ENCODE data around the gene KCNIP1. TPM values are rescaled to one million over a fixed set of nuclear protein-coding genes. Genes with fewer than 3 reads are reported as not detected.

KCNIP1 gene
- total RNA-seq, 4 donors from 2014 or later, result 0.94 to 1.6 (median 1.1) TPM; not detected in 1

DNA sequence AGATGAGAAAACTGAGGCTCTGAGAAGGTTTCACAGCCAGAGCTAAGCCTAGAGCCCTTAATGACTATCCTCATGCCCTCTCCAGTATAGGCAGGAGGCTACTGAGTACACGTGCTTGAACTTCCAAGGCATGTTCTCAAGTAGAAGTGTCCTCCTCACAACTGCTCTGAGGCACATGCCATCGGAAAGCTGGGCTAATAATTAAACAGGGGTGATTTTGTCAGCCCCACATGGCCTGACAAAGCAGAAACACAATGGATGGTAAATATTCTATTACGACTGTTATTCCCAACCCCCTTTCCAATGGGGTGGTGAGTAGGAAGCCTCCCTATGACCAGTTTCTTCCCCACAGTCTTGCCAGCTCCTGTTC lies 34.3 kb downstream of the KCNIP1 start:
- H3K9me3 ChIP-seq, result no peaks in the 10 kb centered on the region
- WGBS, 2 donors (ENCODE audit: low coverage in 1 of 2), result 80 to 86% methylated on average over 1 to 3 of the region's 3 CpGs
- H3K4me3 ChIP-seq, result no peak overlapping the region
- ATAC-seq, result no peak
- peaks cover 4% of the 10 kb centered on the region for H3K27me3 ChIP-seq
- H3K4me1 ChIP-seq, result no peaks in the 10 kb centered on the region
- TF ChIP-seq POLR2A (IDR thresholded peaks at IDR 0.05) (no peak), POLR2AphosphoS5 (IDR thresholded peaks at IDR 0.05) (no peak), EP300 (IDR thresholded peaks at IDR 0.05) (no peak)
- TF ChIP-seq, protein P1, sequence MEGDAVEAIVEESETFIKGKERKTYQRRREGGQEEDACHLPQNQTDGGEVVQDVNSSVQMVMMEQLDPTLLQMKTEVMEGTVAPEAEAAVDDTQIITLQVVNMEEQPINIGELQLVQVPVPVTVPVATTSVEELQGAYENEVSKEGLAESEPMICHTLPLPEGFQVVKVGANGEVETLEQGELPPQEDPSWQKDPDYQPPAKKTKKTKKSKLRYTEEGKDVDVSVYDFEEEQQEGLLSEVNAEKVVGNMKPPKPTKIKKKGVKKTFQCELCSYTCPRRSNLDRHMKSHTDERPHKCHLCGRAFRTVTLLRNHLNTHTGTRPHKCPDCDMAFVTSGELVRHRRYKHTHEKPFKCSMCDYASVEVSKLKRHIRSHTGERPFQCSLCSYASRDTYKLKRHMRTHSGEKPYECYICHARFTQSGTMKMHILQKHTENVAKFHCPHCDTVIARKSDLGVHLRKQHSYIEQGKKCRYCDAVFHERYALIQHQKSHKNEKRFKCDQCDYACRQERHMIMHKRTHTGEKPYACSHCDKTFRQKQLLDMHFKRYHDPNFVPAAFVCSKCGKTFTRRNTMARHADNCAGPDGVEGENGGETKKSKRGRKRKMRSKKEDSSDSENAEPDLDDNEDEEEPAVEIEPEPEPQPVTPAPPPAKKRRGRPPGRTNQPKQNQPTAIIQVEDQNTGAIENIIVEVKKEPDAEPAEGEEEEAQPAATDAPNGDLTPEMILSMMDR (IDR thresholded peaks at IDR 0.05), result no peak
- H3K36me3 ChIP-seq, result no peaks in the 10 kb centered on the region
- H3K27ac ChIP-seq, result no peak overlapping the region

DNA sequence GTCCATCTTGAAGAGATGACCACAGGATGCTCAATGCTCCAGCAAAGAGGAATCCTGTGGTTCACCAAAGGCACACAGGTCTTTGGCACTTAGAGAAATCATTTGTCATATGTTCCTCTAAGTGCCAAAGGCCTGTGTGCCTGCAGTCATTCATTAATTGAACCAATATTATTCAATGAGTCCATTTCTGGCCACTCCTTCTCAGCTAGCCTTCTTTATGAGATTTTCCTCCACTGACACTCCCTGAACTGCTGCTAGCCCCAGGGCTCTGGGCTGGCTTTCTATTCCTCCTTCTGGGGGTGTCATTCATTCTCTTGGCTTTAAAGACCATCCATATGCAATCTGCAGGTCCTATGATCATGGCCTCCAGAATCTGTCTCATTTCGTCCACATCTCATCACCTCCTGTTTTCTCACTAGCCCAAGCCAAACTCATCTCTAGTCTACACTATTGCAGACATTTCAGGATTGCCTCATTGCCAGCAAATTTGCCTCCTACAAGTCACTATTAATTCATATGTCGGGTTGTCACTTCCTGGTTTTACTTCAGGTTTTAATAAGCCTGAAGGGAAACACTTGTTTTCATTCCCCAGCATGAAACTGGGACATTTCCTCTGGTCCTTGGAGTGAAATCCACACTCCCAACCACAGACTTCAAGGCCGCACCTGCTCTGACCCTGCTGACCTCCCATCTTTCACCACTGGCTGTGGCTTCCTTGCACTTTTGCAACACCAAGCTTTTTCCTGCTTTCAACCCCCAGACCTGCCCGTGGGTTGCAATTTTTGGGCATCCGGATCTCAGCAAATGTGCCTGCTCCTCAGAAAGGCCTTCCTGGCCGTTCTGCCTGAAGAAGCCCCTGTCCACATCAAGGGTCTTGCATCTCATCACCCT lies 35.1 kb downstream of the KCNIP1 start:
- Histone ChIP-seq H3K4me1 (no peaks in the 10 kb centered on the region), H3K36me3 (no peaks in the 10 kb centered on the region), H3K9me3 (no peaks in the 10 kb centered on the region), H3K4me3 (no peak overlapping the region), H3K27ac (no peak overlapping the region), H3K27me3 (peaks cover 4% of the 10 kb centered on the region)
- TF ChIP-seq, protein P1 (IDR thresholded peaks at IDR 0.05), result no peak
- TF ChIP-seq POLR2AphosphoS5 (IDR thresholded peaks at IDR 0.05), result no peak
- 89 to 95% methylated on average over 3 to 6 of the region's 6 CpGs for WGBS, 2 donors (ENCODE audit: low coverage in 1 of 2)
- ATAC-seq, result no peak

DNA sequence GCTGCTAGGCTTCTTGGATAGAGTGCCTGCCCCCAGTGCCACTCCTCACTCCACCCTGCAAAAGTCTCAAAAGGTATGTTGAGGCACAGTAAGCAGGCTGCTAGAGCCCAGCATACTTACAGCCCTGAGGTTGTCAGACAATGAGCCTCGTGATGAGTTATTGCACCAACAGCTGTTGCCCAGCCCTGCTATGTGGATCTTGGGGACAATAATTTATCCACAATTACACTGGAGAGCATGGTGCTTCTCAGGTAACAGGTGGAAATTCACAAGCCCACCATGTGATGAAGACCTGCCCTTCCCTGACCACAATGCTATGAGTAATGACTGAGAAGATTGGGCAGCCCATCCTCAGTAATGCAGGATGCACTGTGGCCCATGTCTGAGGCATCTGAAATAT lies 36.5 kb downstream of the KCNIP1 start:
- no peak for TF ChIP-seq EP300 (IDR thresholded peaks at IDR 0.05)
- no peak for TF ChIP-seq POLR2A (IDR thresholded peaks at IDR 0.05)
- no peak for TF ChIP-seq POLR2AphosphoS5 (IDR thresholded peaks at IDR 0.05)
- TF ChIP-seq, protein P1 (IDR thresholded peaks at IDR 0.05), result no peak
- 83% methylated on average over 1 of the region's 1 CpG; no CpG with 5 or more reads in 1 of the 2 donors for WGBS, 2 donors (ENCODE audit: low coverage in 1 of 2)
- Histone ChIP-seq H3K27me3 (peaks cover 3% of the 10 kb centered on the region), H3K27ac (no peak overlapping the region), H3K36me3 (no peaks in the 10 kb centered on the region), H3K4me3 (no peak overlapping the region), H3K9me3 (peaks cover 0 to 6% (median 0%) of the 10 kb centered on the region in 3 donors), H3K4me1 (no peaks in the 10 kb centered on the region)
- ATAC-seq, result no peak

DNA sequence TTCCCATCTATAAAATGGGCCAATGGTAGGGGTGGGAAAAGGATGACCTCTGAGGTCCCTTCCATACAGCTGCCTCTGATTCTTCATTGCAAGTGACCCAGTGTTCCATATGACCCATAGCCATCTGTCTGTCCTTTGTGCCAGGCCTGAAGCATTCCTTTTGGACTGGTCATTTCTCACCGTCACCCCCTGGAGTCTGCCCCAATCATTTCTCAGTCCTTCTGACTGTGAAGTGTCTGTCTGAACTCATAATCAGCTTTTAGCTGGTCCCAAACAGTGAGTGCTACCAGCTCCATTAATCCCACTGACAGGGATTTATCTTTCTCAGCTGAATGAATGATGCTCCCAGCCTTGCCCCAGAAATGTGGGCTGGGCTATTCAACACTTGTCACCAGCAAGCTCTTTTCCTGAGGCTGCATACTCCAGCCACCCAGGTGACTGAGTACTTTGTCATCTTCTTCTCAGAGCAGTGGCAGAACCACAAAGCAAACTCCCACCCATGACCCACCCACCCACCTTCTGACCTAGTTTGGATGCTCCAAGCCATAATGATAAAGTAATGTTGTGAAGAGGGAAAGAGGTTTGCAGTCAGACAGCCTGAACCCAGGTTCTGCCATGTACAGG lies 37.4 kb downstream of the KCNIP1 start:
- H3K27me3 ChIP-seq, result no peaks in the 10 kb centered on the region
- no peak for ATAC-seq
- TF ChIP-seq POLR2AphosphoS5 (IDR thresholded peaks at IDR 0.05), result no peak
- TF ChIP-seq, protein P1 (IDR thresholded peaks at IDR 0.05), result no peak
- TF ChIP-seq EP300 (IDR thresholded peaks at IDR 0.05), result no peak
- no peak for TF ChIP-seq POLR2A (IDR thresholded peaks at IDR 0.05)
- H3K4me1 ChIP-seq, result no peaks in the 10 kb centered on the region
- 83 to 92% methylated on average over 1 of the region's 1 CpG for WGBS, 2 donors (ENCODE audit: low coverage in 1 of 2)
- H3K36me3 ChIP-seq, result no peaks in the 10 kb centered on the region
- H3K4me3 ChIP-seq, result no peak overlapping the region
- H3K9me3 ChIP-seq, result peaks cover 0 to 16% (median 0%) of the 10 kb centered on the region in 3 donors
- H3K27ac ChIP-seq, result no peak overlapping the region

All from gastroesophageal sphincter (tissue), 4 donors.